PC-3 (cell line): ENCODE data around the gene MIA. TPM values are rescaled to one million over a fixed set of nuclear protein-coding genes. Genes with fewer than 3 reads are reported as not detected.

Experiments
- ATAC-seq: fragments of 200-7000 bp; cut with Tn5 transposase; 2 replicates; pipeline ENCODE4 v1.9.1; 2020; ENCODE audit warnings: mild to moderate bottlenecking, moderate library complexity
- BruUV-seq: library from RNA; stranded (reverse); fragments of 400-500 nt; replicated peaks from 2 replicates; lab custom pipeline; 2021; lab: Mats Ljungman, UMichigan
- CTCF ChIA-PET: fragments of 300-600 bp; sonication (Branson Sonifier 250); formaldehyde crosslinking; loops from one replicate; lab custom pipeline; 2022; ENCODE audit warnings: antibody characterized with exemption; lab: Charles Lee
- POLR2A ChIA-PET: fragments of 300-600 bp; sonication (Branson Sonifier 250); formaldehyde crosslinking; loops from one replicate; lab custom pipeline; 2022; ENCODE audit warnings: antibody characterized with exemption; ENCODE audit not compliant: unreplicated experiment; lab: Charles Lee
- DNase-seq: peaks from one replicate; pipeline ENCODE4 v3.0.0-alpha.2; 2015
- H2AFZ ChIP-seq: fragments of 300-600 bp; sonication (generic); 2 replicates; pipeline ENCODE4 v1.6.0; 2016; ENCODE audit warnings: antibody characterized with exemption, low read length
- H3F3A ChIP-seq: fragments of 300-600 bp; sonication (generic); one replicate; pipeline ENCODE4 v1.6.0; 2017; ENCODE audit warnings: antibody characterized with exemption, low read length, control low read depth, mild to moderate bottlenecking; ENCODE audit not compliant: unreplicated experiment
- H3K27ac ChIP-seq: fragments of 300-600 bp; sonication (generic); 2 replicates; pipeline ENCODE4 v1.5.1; 2016; ENCODE audit warnings: mild to moderate bottlenecking, low read length
- H3K27me3 ChIP-seq: fragments of 300-600 bp; sonication (generic); 2 replicates; pipeline ENCODE4 v1.6.1; 2016; ENCODE audit warnings: low read length, mixed read lengths
- H3K36me3 ChIP-seq: fragments of 300-600 bp; sonication (generic); 2 replicates; pipeline ENCODE4 v1.6.1; 2016; ENCODE audit warnings: low read depth, mixed run types, low read length, mixed read lengths
- H3K4me1 ChIP-seq: fragments of 300-600 bp; sonication (generic); 2 replicates; pipeline ENCODE4 v1.5.1; 2016; ENCODE audit warnings: low read length; ENCODE audit not compliant: insufficient read depth
- H3K4me2 ChIP-seq: fragments of 300-600 bp; sonication (generic); 2 replicates; pipeline ENCODE4 v1.6.0; 2016; ENCODE audit warnings: low read length
- H3K4me3 ChIP-seq: fragments of 300-600 bp; sonication (generic); 2 replicates; pipeline ENCODE4 v1.5.1; 2016; ENCODE audit warnings: mild to moderate bottlenecking, low read length, mixed read lengths
- H3K79me2 ChIP-seq: fragments of 300-600 bp; sonication (generic); 2 replicates; pipeline ENCODE4 v1.6.1; 2017; ENCODE audit warnings: low read length, mixed read lengths
- H3K9ac ChIP-seq: fragments of 300-600 bp; sonication (generic); 2 replicates; pipeline ENCODE4 v1.6.0; 2016; ENCODE audit warnings: mild to moderate bottlenecking, low read length
- H3K9me2 ChIP-seq: fragments of 300-600 bp; sonication (generic); replicated peaks from 2 replicates; pipeline ENCODE4 v1.6.1; 2016; ENCODE audit warnings: mixed run types, low read length, mixed read lengths
- H3K9me3 ChIP-seq: fragments of 300-600 bp; sonication (generic); 2 replicates; pipeline ENCODE4 v1.6.1; 2016; ENCODE audit warnings: low read length, mixed read lengths
- H4K20me1 ChIP-seq: fragments of 300-600 bp; sonication (generic); 2 replicates; pipeline ENCODE4 v1.6.1; 2016; ENCODE audit warnings: low read length, mixed read lengths
- CTCF ChIP-seq: fragments of 300-600 bp; sonication (generic); conservative IDR thresholded peaks from 2 replicates; pipeline ENCODE4 v1.5.1; 2017; ENCODE audit warnings: antibody characterized with exemption, low read depth, mild to moderate bottlenecking, low read length
- EZH2 ChIP-seq: fragments of 300-600 bp; sonication (generic); IDR thresholded peaks from one replicate; pipeline ENCODE4 v1.6.1; 2017; ENCODE audit warnings: antibody characterized with exemption, mild to moderate bottlenecking, low read length; ENCODE audit not compliant: unreplicated experiment
- EZH2phosphoT487 ChIP-seq: fragments of 300-600 bp; sonication (generic); IDR thresholded peaks from 2 replicates; pipeline ENCODE4 v1.6.1; 2018; ENCODE audit warnings: mild to moderate bottlenecking, antibody characterized with exemption, low read length, borderline replicate concordance
- intact Hi-C: fragments of 100-400 bp; cut with micrococcal nuclease; formaldehyde crosslinking; loops from 2 replicates; pipeline ENCODE4 v1.9.0; 2023
- total RNA-seq: library from RNA; depleted of rRNA; stranded (reverse); fragments of >200 nt; gene quantifications from 2 replicates; pipeline ENCODE4 v1.2.3, GENCODE V29; 2014

The MIA gene
- total RNA-seq, 1 experiment from 2014 or later, result not detected

DNA sequence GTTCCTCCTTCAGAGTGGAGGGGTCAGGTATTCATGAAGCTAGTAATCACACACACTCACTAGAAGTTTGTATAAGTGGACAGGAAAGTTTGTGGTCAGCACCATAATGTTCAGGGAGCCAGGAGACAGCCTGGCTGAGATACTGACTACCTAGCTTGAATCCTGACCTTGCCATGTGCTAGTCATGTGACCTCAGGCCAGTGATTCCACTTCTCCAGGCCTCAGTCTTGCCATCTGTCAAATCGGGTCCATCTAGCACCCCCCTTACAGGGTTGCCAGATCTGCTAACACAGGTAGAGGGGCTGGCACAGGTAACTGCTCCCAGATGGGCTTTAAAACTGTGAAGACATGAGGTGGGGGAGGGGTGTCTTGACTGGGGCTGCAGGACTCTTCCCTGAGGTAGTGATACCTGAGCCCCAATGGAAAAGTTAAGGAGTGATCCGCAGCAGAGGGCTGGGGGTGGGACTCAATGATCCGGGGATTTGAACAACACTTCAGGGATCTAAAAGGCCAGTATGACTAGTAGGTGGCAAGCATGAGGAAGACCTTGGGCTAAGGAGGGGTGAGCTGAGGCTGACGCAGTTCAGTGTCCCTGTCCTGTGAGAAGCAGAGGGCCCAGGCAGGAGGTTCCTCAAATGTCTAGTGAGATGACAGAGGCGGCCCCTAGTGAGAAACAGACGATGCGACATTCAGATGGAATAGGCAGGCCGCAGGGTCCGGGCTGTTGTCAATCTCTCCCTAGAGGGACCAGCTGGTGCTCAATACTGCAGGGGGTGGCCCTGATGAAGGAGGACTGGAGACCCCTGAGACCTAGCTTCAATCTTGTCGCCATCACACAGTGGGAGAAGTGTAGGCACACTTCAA, 33.6 kb upstream of the MIA start:
- H3K27ac ChIP-seq, result no peak overlapping the region
- H3K9ac ChIP-seq, result no peak overlapping the region
- H2AFZ ChIP-seq, result no peak overlapping the region
- H3K4me1 ChIP-seq, result no peaks in the 10 kb centered on the region
- DNase-seq, result no peak
- intact Hi-C loops, result no loop called here
- ATAC-seq, result no peak
- H3K4me3 ChIP-seq, result no peak overlapping the region
- no peaks in the 10 kb centered on the region for H3K9me2 ChIP-seq
- H4K20me1 ChIP-seq, result no peaks in the 10 kb centered on the region
- H3K4me2 ChIP-seq, result no peak overlapping the region
- no peak for TF ChIP-seq EZH2
- no peak for TF ChIP-seq CTCF
- no peak for TF ChIP-seq EZH2phosphoT487
- no peaks in the 10 kb centered on the region for H3F3A ChIP-seq
- no peaks in the 10 kb centered on the region for H3K79me2 ChIP-seq
- no peaks in the 10 kb centered on the region for H3K27me3 ChIP-seq
- ChIA-PET POLR2A (interaction anchor here (0.6 kb wide), 1 partner anchor 124 kb away, joined by 4 read pairs; no protein-coding TSS in a partner anchor), CTCF (no interaction called here)
- peaks cover 7% of the 10 kb centered on the region; the same call in 1 of the 2 replicates for H3K36me3 ChIP-seq
- H3K9me3 ChIP-seq, result no peaks in the 10 kb centered on the region
- BruUV-seq, result TSS peak; percentile 14

DNA sequence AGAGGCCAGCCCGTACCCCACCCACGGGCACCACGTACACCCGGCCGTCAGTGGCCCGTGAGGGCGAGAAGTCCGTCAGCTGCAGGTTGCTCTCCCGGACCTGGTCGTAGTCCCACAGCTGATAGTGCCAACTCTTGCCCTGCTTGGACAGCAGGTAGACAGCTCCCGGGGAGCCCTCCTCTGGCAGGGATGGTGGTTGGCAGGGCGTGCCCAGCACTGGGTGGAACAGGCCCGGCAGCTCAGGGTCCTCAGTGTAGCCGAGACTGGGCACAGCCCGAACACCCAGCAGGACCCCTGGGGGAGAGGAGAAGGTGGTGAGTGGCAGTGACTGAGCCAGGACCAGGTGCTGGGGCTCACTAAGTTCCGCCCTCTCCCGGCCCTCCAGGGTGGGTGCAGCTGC, 32.8 kb upstream of the MIA start:
- H3K27me3 ChIP-seq, result no peaks in the 10 kb centered on the region

More for the DNA sequence above, 32.8 kb upstream of the MIA start:
- Histone ChIP-seq H4K20me1 (no peaks in the 10 kb centered on the region), H3K36me3 (peaks cover 2% of the 10 kb centered on the region; the same call in 1 of the 2 replicates), H3K9me2 (no peaks in the 10 kb centered on the region), H3K4me3 (no peak overlapping the region), H3K9ac (no peak overlapping the region), H3K4me2 (no peak overlapping the region), H3K9me3 (no peaks in the 10 kb centered on the region), H3K27ac (no peak overlapping the region), H2AFZ (no peak overlapping the region), H3F3A (no peaks in the 10 kb centered on the region), H3K4me1 (no peaks in the 10 kb centered on the region), H3K79me2 (no peaks in the 10 kb centered on the region)
- intact Hi-C loops, result no loop called here
- TF ChIP-seq EZH2phosphoT487 (no peak), CTCF (no peak), EZH2 (no peak)
- ChIA-PET CTCF (no interaction called here), POLR2A (no interaction called here)
- ATAC-seq, result no peak
- BruUV-seq, result no TSS peak
- DNase-seq, result no peak
